Testis (tissue), 2 donors: ENCODE measurements around the gene RSPH3.

ENCODE experiments used
- CTCF ChIP-seq, 3 experiments: fragments of 450-650 bp in 2 of 3; fragments of 200-600 bp in 1 of 3; sonication (generic) in 1 of 3; IDR thresholded peaks; one replicate each; pipeline ENCODE4 v1.5.1; 2016 to 2019; ENCODE audit warnings: antibody characterized with exemption in 3 of 3, mild to moderate bottlenecking in 2 of 3, moderate library complexity in 1 of 3
- POLR2A ChIP-seq: fragments of 450-650 bp; IDR thresholded peaks from one replicate; pipeline ENCODE4 v1.6.1; 2017; ENCODE audit warnings: antibody characterized with exemption, mild to moderate bottlenecking, moderate library complexity

GRCh38 chr6:158999154-158999665 lies 792 bp downstream of the RSPH3 start:
- TF ChIP-seq CTCF (IDR thresholded peaks at IDR 0.05) (no peak), POLR2A (no peak)
